Measurements from ENCODE around the gene NME7. TPM values are rescaled to one million over a fixed set of nuclear protein-coding genes. Genes with fewer than 3 reads are reported as not detected.
"Not testable (repeated sequence)": the region's sequence is repeated elsewhere in the genome, so short reads cannot be mapped to it uniquely, and the experiment has no call there.

The NME7 gene
- total RNA-seq, 1 experiment from 2014 or later, result 83.7 TPM

DNA sequence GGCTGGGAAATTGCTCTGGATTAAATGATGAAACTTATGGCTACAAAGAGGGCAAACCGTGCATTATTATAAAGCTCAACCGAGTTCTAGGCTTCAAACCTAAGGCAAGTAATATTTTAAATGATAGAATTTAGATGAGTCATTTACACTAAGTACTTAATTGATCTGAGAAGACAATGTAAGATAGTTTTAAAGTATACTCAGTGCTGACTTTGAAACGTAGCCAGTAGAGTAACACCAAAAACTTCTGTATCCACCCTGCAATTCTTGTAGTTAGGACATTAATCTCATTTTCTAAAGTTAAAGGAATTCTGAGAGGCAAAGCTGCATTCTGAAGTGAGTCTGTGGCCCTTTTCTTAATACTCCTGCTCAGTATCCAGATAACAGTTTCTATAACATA, 240.3 kb downstream of the NME7 start:
- no peak for DNase-seq (ENCODE audit: low spot score)

GRCh38 chr1:169126335-169126734, 241.3 kb downstream of the NME7 start:
- no peak for DNase-seq (ENCODE audit: low spot score)

DNA sequence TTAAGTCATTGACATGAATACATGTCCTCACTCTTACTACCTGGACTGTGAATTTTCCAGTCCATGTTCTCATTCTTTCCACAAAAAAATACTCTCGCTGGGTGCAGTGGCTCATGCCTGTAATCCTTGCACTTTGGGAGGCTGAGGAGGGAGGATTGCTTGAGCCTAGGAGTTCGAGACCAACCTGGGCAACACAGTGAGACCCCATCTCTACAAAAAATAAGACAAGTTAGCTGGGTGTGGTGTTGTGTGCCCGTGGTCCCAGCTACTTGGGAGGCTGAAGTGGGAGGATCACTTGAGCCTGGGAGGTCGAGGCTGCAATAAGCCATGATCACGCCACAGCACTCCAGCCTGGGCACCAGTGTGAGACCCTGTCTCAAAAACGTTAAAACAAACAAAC, 242.0 kb downstream of the NME7 start:
- DNase-seq (ENCODE audit: low spot score), result not testable (repeated sequence)

DNA sequence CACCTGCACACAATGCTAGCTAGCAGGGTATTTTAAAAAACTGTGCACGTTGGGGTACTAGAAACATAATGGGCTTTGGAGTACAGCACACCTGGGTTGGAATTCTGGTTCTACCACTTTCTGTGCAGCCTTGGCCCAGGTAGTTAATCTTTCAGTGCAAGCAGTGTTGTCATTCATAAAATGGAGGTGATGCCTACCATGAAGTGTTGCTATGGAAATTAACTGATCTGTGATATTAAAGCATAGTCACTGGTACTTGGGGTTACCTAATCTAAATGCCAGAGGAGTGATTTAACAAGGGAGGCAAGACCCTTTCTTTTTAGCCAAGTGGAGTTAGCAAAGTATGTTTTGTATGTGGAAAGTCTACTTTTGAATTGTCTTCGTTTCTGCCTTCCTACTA, 243.1 kb downstream of the NME7 start:
- no peak for DNase-seq (ENCODE audit: low spot score)

DNA sequence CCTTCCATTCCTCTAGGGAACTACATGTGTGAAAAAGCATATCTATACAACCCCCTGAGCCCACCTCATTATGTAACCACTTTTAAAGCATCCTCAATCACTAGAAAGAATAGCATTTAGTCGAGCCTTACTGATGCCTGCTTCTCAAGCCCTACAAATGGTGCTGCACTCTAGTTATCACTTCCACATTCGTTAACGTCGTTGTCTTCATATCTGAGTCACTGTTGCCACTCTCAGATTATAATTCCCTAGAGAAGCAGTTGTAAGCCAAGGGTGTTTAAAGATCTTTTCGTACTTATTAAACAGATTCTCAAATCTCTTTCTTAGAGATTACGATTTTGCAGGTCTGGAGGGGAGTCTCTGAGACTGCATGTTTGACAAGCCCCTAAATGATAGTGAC, 244.6 kb downstream of the NME7 start:
- no peak for DNase-seq (ENCODE audit: low spot score)

GRCh38 chr1:169121146-169121923, 246.3 kb downstream of the NME7 start:
- DNase-seq (ENCODE audit: low spot score), result no peak

- DNase-seq (ENCODE audit: low spot score), result no peak
Observed at GRCh38 chr1:169120066-169120465, 247.5 kb downstream of the NME7 start.

DNA sequence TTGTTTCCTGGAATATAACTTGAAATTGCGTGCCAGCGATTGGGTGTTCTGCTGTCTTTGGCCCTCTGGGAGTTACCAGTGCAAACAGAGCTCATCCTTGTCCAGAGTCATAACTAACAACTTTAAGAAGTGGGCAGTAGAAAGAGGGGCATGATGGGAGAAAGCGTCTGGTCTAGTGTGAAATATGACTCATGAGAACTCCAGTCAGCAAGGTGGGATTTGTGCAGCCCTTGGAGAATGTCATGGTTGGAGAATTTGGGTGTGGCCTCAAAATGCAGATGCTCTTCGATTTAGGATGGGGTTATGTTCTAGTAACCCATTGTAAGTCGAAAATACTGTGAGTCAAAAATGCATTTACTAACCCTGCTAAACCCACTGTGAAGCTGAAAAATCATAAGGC, 248.2 kb downstream of the NME7 start:
- peak; percentile 88 for DNase-seq (ENCODE audit: low spot score)

- DNase-seq (ENCODE audit: low spot score), result no peak
Observed at GRCh38 chr1:169118227-169118626, 249.4 kb downstream of the NME7 start.

DNA sequence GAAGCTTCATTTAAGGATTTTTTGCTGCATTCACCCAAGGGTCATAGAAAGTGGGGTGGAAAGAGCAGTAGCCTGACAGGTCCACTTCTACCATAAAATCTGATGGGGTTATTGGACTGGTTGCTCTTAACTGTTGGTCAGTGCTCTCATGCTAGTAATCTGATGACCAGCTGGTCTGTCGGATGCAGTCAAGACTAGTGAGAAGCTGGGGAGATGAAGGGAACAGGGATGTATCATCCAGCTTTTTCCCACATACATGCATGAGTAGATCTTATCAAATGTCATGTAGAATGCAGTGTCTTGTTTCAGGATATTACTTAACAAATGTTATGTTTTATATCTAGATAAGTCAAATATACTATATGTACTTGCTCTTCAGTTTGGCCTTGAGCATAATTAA, 250.0 kb downstream of the NME7 start:
- DNase-seq (ENCODE audit: low spot score), result no peak

GRCh38 chr1:169117014-169117413, 250.6 kb downstream of the NME7 start:
- DNase-seq (ENCODE audit: low spot score), result no peak

GRCh38 chr1:169115891-169116585, 251.6 kb downstream of the NME7 start:
- peak; percentile 69 for DNase-seq (ENCODE audit: low spot score)

GRCh38 chr1:169113613-169114119, 253.9 kb downstream of the NME7 start:
- DNase-seq (ENCODE audit: low spot score), result peak; percentile 100

- peak; percentile 56 for DNase-seq (ENCODE audit: low spot score)
Observed at GRCh38 chr1:169112241-169112640, 255.4 kb downstream of the NME7 start.

GRCh38 chr1:169111472-169111871, 256.1 kb downstream of the NME7 start:
- DNase-seq (ENCODE audit: low spot score), result no peak

DNA sequence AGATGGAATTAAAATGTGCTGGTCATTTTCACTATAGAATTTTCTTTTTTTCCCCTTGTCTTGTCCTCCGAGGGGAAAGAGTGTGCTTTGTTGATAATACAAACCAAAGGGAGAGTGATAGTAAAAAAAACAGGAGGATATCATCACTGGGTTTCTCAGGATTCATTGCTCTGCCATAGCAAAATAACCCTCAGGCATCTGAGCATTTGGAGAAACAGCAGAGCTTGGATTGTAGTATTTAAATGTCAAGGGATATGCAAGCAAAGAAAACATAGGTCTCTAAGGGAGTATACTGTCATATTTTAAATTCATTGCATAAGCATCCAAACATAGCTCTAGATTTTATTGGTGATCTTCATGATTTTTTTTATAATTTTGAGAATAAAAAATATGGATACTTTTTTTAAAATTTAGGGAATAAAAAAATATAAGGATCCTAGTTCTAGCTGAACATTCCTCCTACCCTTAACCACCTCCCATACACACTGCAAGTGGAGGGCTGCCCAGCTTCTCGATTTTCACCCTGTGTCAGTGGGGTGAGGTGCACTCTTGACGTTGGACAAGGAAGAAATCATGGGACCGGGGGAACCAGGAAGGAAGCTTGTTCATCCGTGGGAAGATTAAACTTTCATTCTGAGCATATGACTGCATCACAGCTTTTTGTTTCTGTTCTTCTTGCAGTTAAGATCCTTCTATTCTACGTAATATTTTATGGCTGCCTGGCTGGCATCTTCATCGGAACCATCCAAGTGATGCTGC, 256.7 kb downstream of the NME7 start:
- DNase-seq (ENCODE audit: low spot score), result no peak

DNA sequence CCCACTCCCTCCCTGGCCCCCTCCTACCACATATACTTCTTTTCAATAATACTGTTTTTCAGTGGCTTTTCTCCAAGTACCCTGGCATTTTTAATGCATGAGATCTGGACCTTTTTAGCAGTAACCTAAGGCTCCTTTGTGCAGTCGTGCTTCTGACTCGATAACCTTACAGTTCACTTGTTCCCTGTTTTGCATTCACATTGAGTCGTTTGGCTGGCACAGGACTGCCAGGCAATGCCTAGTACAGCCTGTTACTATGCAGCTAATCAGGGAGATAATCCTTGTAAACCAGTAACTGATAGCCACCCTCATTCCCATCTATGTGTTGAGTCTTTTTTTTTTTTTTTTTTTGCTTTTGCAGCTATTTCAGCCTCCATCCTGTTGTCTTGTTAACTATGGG, 257.4 kb downstream of the NME7 start:
- no peak for DNase-seq (ENCODE audit: low spot score)

GRCh38 chr1:169109561-169110134, 257.9 kb downstream of the NME7 start:
- DNase-seq (ENCODE audit: low spot score), result peak; percentile 91

- DNase-seq (ENCODE audit: low spot score), result peak; percentile 56
Observed at GRCh38 chr1:169108863-169109560, 258.6 kb downstream of the NME7 start.

DNA sequence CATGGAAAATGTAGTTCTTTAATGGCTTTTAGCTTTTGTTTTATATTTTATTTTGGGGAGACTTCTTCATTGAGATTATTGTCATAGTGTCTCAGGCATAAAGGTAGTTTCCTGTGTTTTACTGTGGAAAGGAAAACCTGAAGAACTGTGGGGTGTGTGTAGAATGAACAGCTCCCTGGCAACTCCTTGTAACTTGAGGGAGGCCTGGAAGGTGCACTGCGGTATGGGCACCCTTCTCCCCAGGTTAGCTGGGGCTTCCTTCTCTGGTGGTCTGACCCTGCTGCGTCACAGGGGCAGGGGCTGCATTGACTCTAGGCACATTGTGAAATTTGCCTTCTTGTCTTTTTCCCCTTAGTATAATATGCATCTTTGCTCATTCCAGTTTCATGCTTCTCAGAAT, 259.4 kb downstream of the NME7 start:
- DNase-seq (ENCODE audit: low spot score), result no peak

- peak; percentile 91 for DNase-seq (ENCODE audit: low spot score)
Observed at GRCh38 chr1:169107603-169108208, 259.9 kb downstream of the NME7 start.
